Left ventricle myocardium inferior (tissue), 1 donor: ENCODE measurements around the gene COMMD2. TPM values are rescaled to one million over a fixed set of nuclear protein-coding genes. Genes with fewer than 3 reads are reported as not detected.

Source experiments
- DNase-seq: peaks from one replicate; pipeline ENCODE4 v3.0.0-alpha.2; 2020
- H3K27ac ChIP-seq: fragments of 200-600 bp; replicated peaks from 2 replicates; pipeline ENCODE4 v1.8.0; 2021
- H3K27me3 ChIP-seq: fragments of 200-600 bp; 2 replicates; pipeline ENCODE4 v1.8.0; 2021; ENCODE audit warnings: low read depth
- H3K36me3 ChIP-seq: fragments of 200-600 bp; 2 replicates; pipeline ENCODE4 v1.8.0; 2021
- H3K4me1 ChIP-seq: fragments of 200-600 bp; 2 replicates; pipeline ENCODE4 v1.8.0; 2021
- H3K4me3 ChIP-seq: fragments of 200-600 bp; 2 replicates; pipeline ENCODE4 v1.8.0; 2021; ENCODE audit warnings: mild to moderate bottlenecking, moderate library complexity
- H3K9me3 ChIP-seq: fragments of 200-600 bp; replicated peaks from 2 replicates; pipeline ENCODE4 v1.8.0; 2021
- CTCF ChIP-seq: fragments of 200-600 bp; IDR thresholded peaks from 2 replicates; pipeline ENCODE4 v1.8.0; 2021; ENCODE audit warnings: antibody characterized with exemption, mild to moderate bottlenecking, borderline replicate concordance
- intact Hi-C: fragments of 100-400 bp; cut with micrococcal nuclease; formaldehyde crosslinking; loops from one replicate; pipeline ENCODE4 v1.11.0; 2022
- total RNA-seq: library from RNA; stranded (reverse); fragmentation: NEBNext Ultra II Directional; extraction: Animal tissue kit (Norgen Biotek cat#: 25700); gene quantifications from one replicate; pipeline ENCODE4 v1.2.1, GENCODE V29; 2021
- donor health status: DM: no; HTN: yes; CAD: no; lungs with severe emphysema.

Gene COMMD2
- total RNA-seq, 1 donor from 2014 or later = 18.4 TPM

GRCh38 chr3:149744606-149745005 is 7.7 kb downstream of the COMMD2 start:
- no peaks in the 10 kb centered on the region for H3K9me3 ChIP-seq
- no peak overlapping the region for H3K4me3 ChIP-seq
- no peaks in the 10 kb centered on the region for H3K27me3 ChIP-seq
- H3K36me3 ChIP-seq = peaks cover 98% of the 10 kb centered on the region
- DNase-seq = no peak
- no peak for TF ChIP-seq CTCF
- no peak overlapping the region for H3K27ac ChIP-seq
- intact Hi-C loops = no loop called here
- no peaks in the 10 kb centered on the region for H3K4me1 ChIP-seq

GRCh38 chr3:149744151-149744550 is 8.1 kb downstream of the COMMD2 start:
- Histone ChIP-seq H3K4me1 (no peaks in the 10 kb centered on the region), H3K4me3 (no peak overlapping the region), H3K27ac (no peak overlapping the region), H3K27me3 (no peaks in the 10 kb centered on the region), H3K9me3 (no peaks in the 10 kb centered on the region), H3K36me3 (peaks cover 98% of the 10 kb centered on the region)
- DNase-seq = no peak
- no peak for TF ChIP-seq CTCF
- intact Hi-C loops = no loop called here

GRCh38 chr3:149739396-149739795 is 12.9 kb downstream of the COMMD2 start:
- intact Hi-C loops = no loop called here
- Histone ChIP-seq H3K36me3 (peaks cover 54% of the 10 kb centered on the region), H3K4me1 (no peaks in the 10 kb centered on the region), H3K9me3 (no peaks in the 10 kb centered on the region), H3K27ac (no peak overlapping the region), H3K4me3 (no peak overlapping the region), H3K27me3 (no peaks in the 10 kb centered on the region)
- no peak for DNase-seq
- TF ChIP-seq CTCF = no peak

GRCh38 chr3:149738876-149739275 is 13.4 kb downstream of the COMMD2 start:
- Histone ChIP-seq H3K4me3 (no peak overlapping the region), H3K27me3 (no peaks in the 10 kb centered on the region), H3K4me1 (no peaks in the 10 kb centered on the region), H3K27ac (no peak overlapping the region), H3K9me3 (no peaks in the 10 kb centered on the region), H3K36me3 (peaks cover 49% of the 10 kb centered on the region)
- intact Hi-C loops = no loop called here
- DNase-seq = no peak
- no peak for TF ChIP-seq CTCF

- Histone ChIP-seq H3K27ac (no peak overlapping the region), H3K27me3 (no peaks in the 10 kb centered on the region), H3K4me1 (no peaks in the 10 kb centered on the region), H3K9me3 (no peaks in the 10 kb centered on the region), H3K4me3 (no peak overlapping the region), H3K36me3 (peaks cover 30% of the 10 kb centered on the region)
- intact Hi-C loops = no loop called here
- no peak for TF ChIP-seq CTCF
- DNase-seq = no peak
Measured at GRCh38 chr3:149736953-149737205, 15.4 kb downstream of the COMMD2 start.
